OCI-LY1 (cell line): Measurements from ENCODE around the gene COPB1.

Source experiments
- H2AFZ ChIP-seq: fragments of 200-600 bp; sonication (generic), shearing (Covaris generic); 2 replicates; pipeline ENCODE4 v1.6.0; 2014; ENCODE audit warnings: antibody characterized with exemption, mild to moderate bottlenecking, low read length
- H3F3A ChIP-seq: fragments of 200-600 bp; sonication (generic), shearing (Covaris generic); 2 replicates; pipeline ENCODE4 v1.6.0; 2014; ENCODE audit warnings: mild to moderate bottlenecking, antibody characterized with exemption, low read length, moderate library complexity; ENCODE audit not compliant: insufficient read depth
- H3K27ac ChIP-seq: fragments of 200-600 bp; sonication (generic); 2 replicates; pipeline ENCODE4 v1.5.1; 2014; ENCODE audit warnings: low read length, mixed run types, mild to moderate bottlenecking, low read depth; ENCODE audit not compliant: poor library complexity, severe bottlenecking
- H3K27me3 ChIP-seq: fragments of 200-600 bp; sonication (generic); 2 replicates; pipeline ENCODE4 v1.6.0; 2014; ENCODE audit warnings: antibody characterized with exemption, mild to moderate bottlenecking, low read length, moderate library complexity; ENCODE audit not compliant: insufficient read depth
- H3K36me3 ChIP-seq: fragments of 200-600 bp; sonication (generic); 2 replicates; pipeline ENCODE4 v1.6.1; 2014; ENCODE audit warnings: mild to moderate bottlenecking, antibody characterized with exemption, low read length, moderate library complexity, mixed read lengths; ENCODE audit not compliant: insufficient read depth
- H3K4me1 ChIP-seq: fragments of 200-600 bp; sonication (generic); 2 replicates; pipeline ENCODE4 v1.5.1; 2014; ENCODE audit warnings: mild to moderate bottlenecking, low read length, moderate library complexity; ENCODE audit not compliant: insufficient read depth, severe bottlenecking
- H3K4me2 ChIP-seq: fragments of 200-600 bp; sonication (generic), shearing (Covaris generic); 2 replicates; pipeline ENCODE4 v1.6.1; 2014; ENCODE audit warnings: low read length
- H3K4me3 ChIP-seq: fragments of 200-600 bp; sonication (generic); 2 replicates; pipeline ENCODE4 v1.5.1; 2014; ENCODE audit warnings: low read length, low read depth, mild to moderate bottlenecking, mixed read lengths; ENCODE audit not compliant: poor library complexity, severe bottlenecking
- H3K79me2 ChIP-seq: fragments of 200-600 bp; shearing (Covaris generic); 2 replicates; pipeline ENCODE4 v1.6.1; 2016; ENCODE audit warnings: mixed run types, low read length, mixed read lengths; ENCODE audit not compliant: insufficient read depth
- H3K9ac ChIP-seq: fragments of 200-600 bp; sonication (generic), shearing (Covaris generic); 2 replicates; pipeline ENCODE4 v1.6.1; 2014; ENCODE audit warnings: mild to moderate bottlenecking, low read length, mixed read lengths
- H3K9me2 ChIP-seq: fragments of 200-600 bp; sonication (generic), shearing (Covaris generic); 2 replicates; pipeline ENCODE4 v1.6.1; 2014; ENCODE audit warnings: low read depth, mild to moderate bottlenecking, low read length, mixed read lengths
- H3K9me3 ChIP-seq: fragments of 200-600 bp; shearing (Covaris generic); 2 replicates; pipeline ENCODE4 v1.6.1; 2014; ENCODE audit warnings: low read length, mixed read lengths
- H4K20me1 ChIP-seq: fragments of 200-600 bp; sonication (generic), shearing (Covaris generic); 2 replicates; pipeline ENCODE4 v1.6.0; 2016; ENCODE audit warnings: mild to moderate bottlenecking, low read length; ENCODE audit not compliant: insufficient read depth
- CTCF ChIP-seq: fragments of 200-600 bp; sonication (generic), shearing (Covaris generic); IDR thresholded peaks from 2 replicates; pipeline ENCODE4 v1.5.1; 2017; ENCODE audit warnings: mild to moderate bottlenecking, antibody characterized with exemption, low read length, moderate library complexity, mixed read lengths
- EZH2 ChIP-seq: fragments of 200-600 bp; sonication (generic), shearing (Covaris generic); IDR thresholded peaks from 2 replicates; pipeline ENCODE4 v1.8.0; 2017; ENCODE audit warnings: borderline replicate concordance, mixed run types, mild to moderate bottlenecking, antibody characterized with exemption, low read length, moderate library complexity, mixed read lengths

The COPB1 gene

GRCh38 chr11:14423633-14424032 is 76.0 kb downstream of the COPB1 start:
- H3K4me1 ChIP-seq, result no peaks in the 10 kb centered on the region
- H3F3A ChIP-seq, result no peaks in the 10 kb centered on the region
- no peak overlapping the region for H3K4me2 ChIP-seq
- H3K27me3 ChIP-seq, result no peaks in the 10 kb centered on the region
- no peaks in the 10 kb centered on the region for H3K79me2 ChIP-seq
- H2AFZ ChIP-seq, result no peak overlapping the region
- no peaks in the 10 kb centered on the region for H3K36me3 ChIP-seq
- H3K4me3 ChIP-seq, result no peak overlapping the region
- H3K9me3 ChIP-seq, result no peaks in the 10 kb centered on the region
- no peak for TF ChIP-seq CTCF
- no peaks in the 10 kb centered on the region for H4K20me1 ChIP-seq
- no peaks in the 10 kb centered on the region for H3K9me2 ChIP-seq
- H3K27ac ChIP-seq, result no peak overlapping the region
- H3K9ac ChIP-seq, result no peak overlapping the region

GRCh38 chr11:14422814-14423182 is 76.8 kb downstream of the COPB1 start:
- H3K9me3 ChIP-seq, result no peaks in the 10 kb centered on the region
- H3K27me3 ChIP-seq, result no peaks in the 10 kb centered on the region
- no peak for TF ChIP-seq CTCF
- TF ChIP-seq EZH2, result no peak
- H3K27ac ChIP-seq, result no peak overlapping the region
- H3K9me2 ChIP-seq, result no peaks in the 10 kb centered on the region
- H3K9ac ChIP-seq, result no peak overlapping the region
- H3F3A ChIP-seq, result no peaks in the 10 kb centered on the region
- no peaks in the 10 kb centered on the region for H3K79me2 ChIP-seq
- no peak overlapping the region for H2AFZ ChIP-seq
- no peaks in the 10 kb centered on the region for H3K4me1 ChIP-seq
- H3K4me3 ChIP-seq, result no peak overlapping the region
- H3K36me3 ChIP-seq, result no peaks in the 10 kb centered on the region
- no peaks in the 10 kb centered on the region for H4K20me1 ChIP-seq
- H3K4me2 ChIP-seq, result no peak overlapping the region

GRCh38 chr11:14422052-14422813 is 77.4 kb downstream of the COPB1 start:
- TF ChIP-seq CTCF (no peak), EZH2 (no peak)
- no peaks in the 10 kb centered on the region for H3K36me3 ChIP-seq
- H3K79me2 ChIP-seq, result no peaks in the 10 kb centered on the region
- no peaks in the 10 kb centered on the region for H3K27me3 ChIP-seq
- no peak overlapping the region for H2AFZ ChIP-seq
- no peak overlapping the region for H3K4me2 ChIP-seq
- no peaks in the 10 kb centered on the region for H3K9me2 ChIP-seq
- H4K20me1 ChIP-seq, result no peaks in the 10 kb centered on the region
- no peak overlapping the region for H3K27ac ChIP-seq
- H3K4me3 ChIP-seq, result no peak overlapping the region
- no peaks in the 10 kb centered on the region for H3F3A ChIP-seq
- H3K9ac ChIP-seq, result no peak overlapping the region
- no peaks in the 10 kb centered on the region for H3K4me1 ChIP-seq
- H3K9me3 ChIP-seq, result no peaks in the 10 kb centered on the region
